ENCODE data around the gene PRR15L. TPM values are rescaled to one million over a fixed set of nuclear protein-coding genes. Genes with fewer than 3 reads are reported as not detected.

Gene PRR15L
- total and polyA plus RNA-seq, 2 of the 8 experiments (the other 6 are each of a cell fraction or from before 2014, with no cell fraction given), result 0.26 to 1.1 TPM

DNA sequence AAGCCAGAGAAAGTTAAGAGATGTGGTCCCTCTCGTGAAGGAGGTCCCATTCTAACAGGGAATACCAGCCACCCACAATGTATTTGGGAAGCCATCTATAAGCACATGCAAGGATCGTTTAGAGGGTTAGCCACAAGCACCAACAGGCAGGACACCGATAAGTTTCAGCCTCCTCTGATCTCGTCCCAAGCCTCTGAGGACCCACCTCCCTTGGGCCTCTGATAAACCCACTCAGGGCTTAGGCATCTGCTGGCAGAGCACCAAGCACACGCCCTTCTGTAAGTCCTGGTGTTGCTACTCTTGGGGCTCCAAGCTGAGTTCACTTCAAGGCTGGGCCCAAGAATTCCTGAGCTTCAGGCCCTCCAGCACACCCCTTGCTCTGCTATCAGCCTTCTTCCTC is 21.7 kb downstream of the PRR15L start:
- 91% methylated on average over 5 of the region's 5 CpGs; no CpG with 5 or more reads in 1 of the 2 experiments for WGBS, 2 experiments (ENCODE audit: extremely low coverage in 1 of 2, insufficient coverage in 1 of 2, insufficient read length in 1 of 2, insufficient replicate concordance in 2 of 2, low coverage in 1 of 2, low lambda C conversion rate in 2 of 2, missing lambda C conversion rate in 1 of 2)
- no peak for DNase-seq (ENCODE audit: low read depth in 1 of 2, low spot score in 2 of 2)
- H3K9me3 ChIP-seq (ENCODE audit: insufficient read depth in 2 of 2, low read depth in 1 of 2, low read length in 1 of 2), result no peaks in the 10 kb centered on the region
- no peak for TF ChIP-seq RXRA (IDR thresholded peaks at IDR 0.05; ENCODE audit: insufficient read depth, low read depth, low read length)
- no peak for TF ChIP-seq KDM1A (IDR thresholded peaks at IDR 0.05; ENCODE audit: borderline replicate concordance, low read length)
- TF ChIP-seq CBX8 (IDR thresholded peaks at IDR 0.05; ENCODE audit: borderline replicate concordance, low read depth, low read length), result no peak
- no peak for TF ChIP-seq CBX5 (IDR thresholded peaks at IDR 0.05; ENCODE audit: low read depth, low read length)
- no peak for TF ChIP-seq SP1 (IDR thresholded peaks at IDR 0.05; ENCODE audit: low read depth, low read length)
- TF ChIP-seq EP300 (IDR thresholded peaks at IDR 0.05; ENCODE audit: borderline replicate concordance in 1 of 2, low read depth in 2 of 2, low read length in 2 of 2), result no peak
- TF ChIP-seq CHD2 (IDR thresholded peaks at IDR 0.05; ENCODE audit: low read length), result no peak
- TF ChIP-seq RBBP5 (IDR thresholded peaks at IDR 0.05; ENCODE audit: borderline replicate concordance, low read depth, low read length), result no peak
- TF ChIP-seq TEAD4 (IDR thresholded peaks at IDR 0.05; ENCODE audit: low read depth, low read length), result no peak
- TF ChIP-seq RNF2 (IDR thresholded peaks at IDR 0.05; ENCODE audit: borderline replicate concordance, low read depth, low read length, missing control alignments, poor library complexity, severe bottlenecking), result no peak
- no peak for TF ChIP-seq RAD21 (IDR thresholded peaks at IDR 0.05 in 1 of 2, conservative IDR thresholded peaks at IDR 0.05 in 1 of 2; ENCODE audit: low read depth in 2 of 2, low read length in 2 of 2)
- H4K20me1 ChIP-seq (replicated peaks in 1 of 2; ENCODE audit: control insufficient read depth in 1 of 2, insufficient read depth in 2 of 2, low read length in 2 of 2), result no peaks in the 10 kb centered on the region
- no peak overlapping the region for H2BK120ac ChIP-seq (replicated peaks; ENCODE audit: low read depth, low read length)
- H3K14ac ChIP-seq (ENCODE audit: insufficient read length), result no peak overlapping the region
- H2AFZ ChIP-seq (ENCODE audit: low read length), result no peak overlapping the region
- no peaks in the 10 kb centered on the region for H3K79me2 ChIP-seq (ENCODE audit: control insufficient read depth in 1 of 2, insufficient read depth in 2 of 2, low read length in 2 of 2)
- H3K4me1 ChIP-seq (replicated peaks in 1 of 4; ENCODE audit: control insufficient read depth in 3 of 4, insufficient read depth in 4 of 4, low read length in 3 of 4), result no peaks in the 10 kb centered on the region
- no peak overlapping the region for H2BK5ac ChIP-seq (ENCODE audit: low read depth, low read length)
- H3K4me3 ChIP-seq (ENCODE audit: extremely low read depth in 1 of 4, insufficient read depth in 2 of 4, low read depth in 3 of 4, low read length in 4 of 4), result no peak overlapping the region
- H2AK5ac ChIP-seq (ENCODE audit: low read depth, low read length), result no peak overlapping the region
- H3K4ac ChIP-seq (replicated peaks; ENCODE audit: insufficient read length, low read depth, low read length), result no peak overlapping the region
- H4K8ac ChIP-seq (ENCODE audit: extremely low read depth, insufficient read depth, low read length), result no peak overlapping the region
- H3K18ac ChIP-seq (ENCODE audit: extremely low read depth, low read length), result no peak overlapping the region
- H3K27me3 ChIP-seq (replicated peaks in 1 of 4; ENCODE audit: control insufficient read depth in 3 of 4, extremely low read depth in 1 of 4, insufficient read depth in 3 of 4, low read length in 3 of 4), result peaks cover 0 to 10% (median 6%) of the 10 kb centered on the region in 4 experiments; a peak in 5 of 7 replicates
- H3K27ac ChIP-seq (ENCODE audit: low read depth, low read length), result no peak overlapping the region
- H3K23me2 ChIP-seq (ENCODE audit: low read depth, low read length), result peaks cover 3% of the 10 kb centered on the region; the same call in 1 of the 2 replicates
- no peak overlapping the region for H3K56ac ChIP-seq (replicated peaks; ENCODE audit: insufficient read length, low read depth, low read length)
- FAIRE-seq, result no peak
- H3K36me3 ChIP-seq (ENCODE audit: control insufficient read depth in 2 of 4, insufficient read depth in 4 of 4, low read length in 3 of 4), result no peaks in the 10 kb centered on the region
- no peaks in the 10 kb centered on the region for H3K79me1 ChIP-seq (ENCODE audit: low read depth, low read length)
- 0 out of 2 replicates have a peak overlapping the region, but pooled peaks have one; percentile 17 for H2BK12ac ChIP-seq (ENCODE audit: low read depth, low read length)
- no peak overlapping the region for H2BK15ac ChIP-seq (ENCODE audit: low read length)
- H3K9ac ChIP-seq (replicated peaks in 1 of 4; ENCODE audit: extremely low read depth in 1 of 4, low read depth in 3 of 4, low read length in 3 of 4), result no peak overlapping the region
- CTCF ChIA-PET (ENCODE audit: partially characterized antibody), result interaction anchor here (0.5 to 28.0 kb wide), 7 partner anchors 8 to 292 kb away, joined by 3 to 1010 read pairs (median 3); partner anchors contain the start of genes CDK5RAP3 and PRR15L
- no peak overlapping the region for H4K91ac ChIP-seq (replicated peaks; ENCODE audit: insufficient read length, low read length)
- POLR2A ChIA-PET (ENCODE audit: partially characterized antibody), result interaction anchor here (1.8 kb wide), 1 partner anchor 9 kb away, joined by 6 read pairs; no protein-coding TSS in a partner anchor
- no peak overlapping the region for H2BK20ac ChIP-seq (ENCODE audit: low read length)
- H3K4me2 ChIP-seq (ENCODE audit: insufficient read depth in 1 of 2, low read depth in 2 of 2, low read length in 2 of 2), result no peak overlapping the region
- no peak overlapping the region for H4K5ac ChIP-seq (ENCODE audit: insufficient read length, low read depth, low read length)
- no peak overlapping the region for H3K23ac ChIP-seq (ENCODE audit: insufficient read length)

All from H1 (cell line).